NCI-H1092 (cell line): Measurements from ENCODE around the gene SF3B3.
"Not testable (repeated sequence)": the region's sequence is repeated elsewhere in the genome, so short reads cannot be mapped to it uniquely, and the experiment has no call there.

Experiments
- DNase-seq: peaks from one replicate; lab custom pipeline; 2025; lab: John Stamatoyannopoulos, UW

The SF3B3 gene

DNA sequence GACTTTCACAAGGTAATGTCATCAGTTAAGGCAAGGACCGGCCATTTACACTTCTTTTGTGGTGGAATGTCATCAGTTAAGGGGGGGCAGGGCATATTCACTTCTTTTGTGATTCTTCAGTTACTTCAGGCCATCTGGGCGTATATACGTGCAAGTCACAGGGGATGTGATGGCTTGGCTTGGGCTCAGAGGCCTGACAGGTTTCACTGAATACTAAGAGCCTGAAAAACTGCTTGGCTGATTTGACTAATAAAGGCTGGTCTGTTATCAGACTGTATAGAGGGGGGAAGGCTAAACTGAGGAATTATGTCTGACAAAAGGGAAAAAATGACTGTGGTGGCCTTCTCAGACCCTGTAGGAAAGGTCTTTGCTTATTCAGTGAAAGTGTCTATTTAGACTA lies 98.2 kb downstream of the SF3B3 start:
- not testable (repeated sequence) for DNase-seq
